HepG2 (cell line): ENCODE measurements around the gene RPS10. TPM values are rescaled to one million over a fixed set of nuclear protein-coding genes. Genes with fewer than 3 reads are reported as not detected.
A peak's percentile ranks its signal among the peaks of the same experiment; 100 is the strongest.

Source experiments
- BCL3 ChIP-seq: sonication (generic); formaldehyde crosslinking; IDR thresholded peaks from 2 replicates; pipeline ENCODE4 v1.5.1; 2020; ENCODE audit warnings: mild to moderate bottlenecking, missing genetic modification reagents, moderate library complexity
- DR1 ChIP-seq: sonication (generic); formaldehyde crosslinking; IDR thresholded peaks from 2 replicates; pipeline ENCODE4 v1.8.0; 2021; ENCODE audit warnings: mild to moderate bottlenecking, missing genetic modification reagents, inconsistent platforms
- ELF3 ChIP-seq: IDR thresholded peaks from 2 replicates; pipeline ENCODE4 v1.6.1; 2016; ENCODE audit warnings: missing genetic modification reagents, missing compliant biosample characterization
- KDM6A ChIP-seq: IDR thresholded peaks from 2 replicates; pipeline ENCODE4 v1.6.1; 2016; ENCODE audit warnings: low read depth
- NFAT5 ChIP-seq: sonication (generic); formaldehyde crosslinking; IDR thresholded peaks from 2 replicates; pipeline ENCODE4 v1.4.0; 2020; ENCODE audit warnings: missing genetic modification reagents
- NKX3-1 ChIP-seq: sonication (generic); formaldehyde crosslinking; IDR thresholded peaks from 2 replicates; pipeline ENCODE4 v1.5.0; 2020; ENCODE audit warnings: missing genetic modification reagents
- ZFP62 ChIP-seq: sonication (generic); formaldehyde crosslinking; IDR thresholded peaks from 2 replicates; pipeline ENCODE4 v1.4.0; 2020; ENCODE audit warnings: missing genetic modification reagents
- ZNF468 ChIP-seq: sonication (generic); formaldehyde crosslinking; IDR thresholded peaks from 2 replicates; pipeline ENCODE4 v1.8.0; 2022; ENCODE audit warnings: mild to moderate bottlenecking, moderate library complexity, missing genetic modification reagents
- ZNF83 ChIP-seq: sonication (generic); formaldehyde crosslinking; IDR thresholded peaks from 2 replicates; pipeline ENCODE4 v1.4.0; 2020; ENCODE audit warnings: missing genetic modification reagents, mild to moderate bottlenecking, borderline replicate concordance
- ZXDC ChIP-seq: sonication (generic); formaldehyde crosslinking; IDR thresholded peaks from 2 replicates; pipeline ENCODE4 v1.5.0; 2020; ENCODE audit warnings: mild to moderate bottlenecking, missing genetic modification reagents
- polyA plus RNA-seq, 8 experiments: library from polyadenylated mRNA; depleted of rRNA in 3 of 8; stranded (reverse) in 7 of 8; unstranded in 1 of 8; fragments of >200 nt; fragmentation: Illumina TruSeq in 4 of 8; extraction: Trizol in 4 of 8; gene quantifications; 2 replicates each; pipeline versions ENCODE4 v1.2.1 to v1.2.3, GENCODE V29; 2011 to 2016; ENCODE audit warnings: low read depth in 4 of 8, missing spikeins in 1 of 8, mixed read lengths in 1 of 8; ENCODE audit not compliant: insufficient read depth in 1 of 8
- total RNA-seq, 5 experiments: library from RNA; depleted of rRNA; stranded (reverse); fragments of >200 nt; fragmentation: Illumina TruSeq; extraction: Trizol; gene quantifications; 2 replicates each; pipeline ENCODE4 v1.2.3, GENCODE V29; 2016; ENCODE audit warnings: low read depth in 1 of 5
- TF ChIP-seq, protein P1 (sequence below): sonication (generic); formaldehyde crosslinking; IDR thresholded peaks from 2 replicates; pipeline ENCODE4 v1.5.1; 2020; ENCODE audit warnings: mild to moderate bottlenecking, missing genetic modification reagents
- TF ChIP-seq, protein P2 (sequence below): sonication (generic); formaldehyde crosslinking; IDR thresholded peaks from 2 replicates; pipeline ENCODE4 v1.9.0; 2021; ENCODE audit warnings: missing genetic modification reagents, borderline replicate concordance
- TF ChIP-seq, protein P3 (sequence below): sonication (generic); formaldehyde crosslinking; conservative IDR thresholded peaks from 2 replicates; pipeline ENCODE4 v1.4.0; 2020; ENCODE audit warnings: missing genetic modification reagents

The RPS10 gene
- total and polyA plus RNA-seq, 2 of the 13 experiments (the other 11 are each of a cell fraction or from before 2014, with no cell fraction given) = 2,909 to 4,648 TPM

DNA sequence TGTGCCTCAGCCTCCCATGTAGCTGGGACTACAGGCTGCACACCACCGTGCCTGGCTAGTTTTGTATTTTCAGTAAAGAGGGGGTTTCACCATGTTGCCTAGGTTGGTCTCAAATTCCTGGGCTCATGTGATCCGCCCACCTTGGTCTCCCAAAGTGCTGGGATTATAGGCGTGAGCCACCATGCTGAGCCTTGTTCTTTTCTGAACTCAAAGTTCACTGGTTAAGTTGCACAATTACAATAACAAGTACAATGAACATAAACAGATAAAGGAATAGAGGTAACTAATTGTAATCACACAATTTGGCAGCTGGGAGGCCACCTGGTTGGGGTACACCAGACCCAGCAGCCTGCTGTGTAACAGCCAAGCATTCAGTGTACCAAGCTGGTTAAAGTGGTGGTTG is 40.1 kb downstream of the RPS10 start (continued):
- TF ChIP-seq, protein P1, sequence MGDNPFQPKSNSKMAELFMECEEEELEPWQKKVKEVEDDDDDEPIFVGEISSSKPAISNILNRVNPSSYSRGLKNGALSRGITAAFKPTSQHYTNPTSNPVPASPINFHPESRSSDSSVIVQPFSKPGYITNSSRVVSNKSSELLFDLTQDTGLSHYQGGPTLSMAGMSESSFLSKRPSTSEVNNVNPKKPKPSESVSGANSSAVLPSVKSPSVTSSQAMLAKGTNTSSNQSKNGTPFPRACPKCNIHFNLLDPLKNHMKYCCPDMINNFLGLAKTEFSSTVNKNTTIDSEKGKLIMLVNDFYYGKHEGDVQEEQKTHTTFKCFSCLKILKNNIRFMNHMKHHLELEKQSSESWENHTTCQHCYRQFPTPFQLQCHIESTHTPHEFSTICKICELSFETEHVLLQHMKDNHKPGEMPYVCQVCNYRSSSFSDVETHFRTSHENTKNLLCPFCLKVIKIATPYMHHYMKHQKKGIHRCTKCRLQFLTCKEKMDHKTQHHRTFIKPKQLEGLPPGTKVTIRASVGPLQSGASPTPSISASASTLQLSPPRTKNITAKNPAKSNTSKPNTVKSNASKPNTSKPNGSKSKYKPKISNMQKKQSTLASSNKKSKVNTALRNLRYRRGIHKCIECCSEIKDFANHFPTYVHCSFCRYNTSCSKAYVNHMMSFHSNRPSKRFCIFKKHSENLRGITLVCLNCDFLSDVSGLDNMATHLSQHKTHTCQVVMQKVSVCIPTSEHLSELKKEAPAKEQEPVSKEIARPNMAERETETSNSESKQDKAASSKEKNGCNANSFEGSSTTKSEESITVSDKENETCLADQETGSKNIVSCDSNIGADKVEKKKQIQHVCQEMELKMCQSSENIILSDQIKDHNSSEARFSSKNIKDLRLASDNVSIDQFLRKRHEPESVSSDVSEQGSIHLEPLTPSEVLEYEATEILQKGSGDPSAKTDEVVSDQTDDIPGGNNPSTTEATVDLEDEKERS (CRISPR knock-in tag) = no peak
- TF ChIP-seq NFAT5 (CRISPR knock-in tag) (no peak), ZNF83 (CRISPR knock-in tag) (no peak), ZXDC (CRISPR knock-in tag) (peak; percentile 78), BCL3 (CRISPR knock-in tag) (no peak), DR1 (no peak), KDM6A (CRISPR knock-in tag) (no peak), NKX3-1 (CRISPR knock-in tag) (no peak), ZNF468 (CRISPR knock-in tag) (no peak), ZFP62 (no peak), ELF3 (CRISPR knock-in tag) (no peak)
- TF ChIP-seq, protein P2, sequence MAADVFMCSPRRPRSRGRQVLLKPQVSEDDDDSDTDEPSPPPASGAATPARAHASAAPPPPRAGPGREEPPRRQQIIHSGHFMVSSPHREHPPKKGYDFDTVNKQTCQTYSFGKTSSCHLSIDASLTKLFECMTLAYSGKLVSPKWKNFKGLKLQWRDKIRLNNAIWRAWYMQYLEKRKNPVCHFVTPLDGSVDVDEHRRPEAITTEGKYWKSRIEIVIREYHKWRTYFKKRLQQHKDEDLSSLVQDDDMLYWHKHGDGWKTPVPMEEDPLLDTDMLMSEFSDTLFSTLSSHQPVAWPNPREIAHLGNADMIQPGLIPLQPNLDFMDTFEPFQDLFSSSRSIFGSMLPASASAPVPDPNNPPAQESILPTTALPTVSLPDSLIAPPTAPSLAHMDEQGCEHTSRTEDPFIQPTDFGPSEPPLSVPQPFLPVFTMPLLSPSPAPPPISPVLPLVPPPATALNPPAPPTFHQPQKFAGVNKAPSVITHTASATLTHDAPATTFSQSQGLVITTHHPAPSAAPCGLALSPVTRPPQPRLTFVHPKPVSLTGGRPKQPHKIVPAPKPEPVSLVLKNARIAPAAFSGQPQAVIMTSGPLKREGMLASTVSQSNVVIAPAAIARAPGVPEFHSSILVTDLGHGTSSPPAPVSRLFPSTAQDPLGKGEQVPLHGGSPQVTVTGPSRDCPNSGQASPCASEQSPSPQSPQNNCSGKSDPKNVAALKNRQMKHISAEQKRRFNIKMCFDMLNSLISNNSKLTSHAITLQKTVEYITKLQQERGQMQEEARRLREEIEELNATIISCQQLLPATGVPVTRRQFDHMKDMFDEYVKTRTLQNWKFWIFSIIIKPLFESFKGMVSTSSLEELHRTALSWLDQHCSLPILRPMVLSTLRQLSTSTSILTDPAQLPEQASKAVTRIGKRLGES = no peak
- TF ChIP-seq, protein P3, sequence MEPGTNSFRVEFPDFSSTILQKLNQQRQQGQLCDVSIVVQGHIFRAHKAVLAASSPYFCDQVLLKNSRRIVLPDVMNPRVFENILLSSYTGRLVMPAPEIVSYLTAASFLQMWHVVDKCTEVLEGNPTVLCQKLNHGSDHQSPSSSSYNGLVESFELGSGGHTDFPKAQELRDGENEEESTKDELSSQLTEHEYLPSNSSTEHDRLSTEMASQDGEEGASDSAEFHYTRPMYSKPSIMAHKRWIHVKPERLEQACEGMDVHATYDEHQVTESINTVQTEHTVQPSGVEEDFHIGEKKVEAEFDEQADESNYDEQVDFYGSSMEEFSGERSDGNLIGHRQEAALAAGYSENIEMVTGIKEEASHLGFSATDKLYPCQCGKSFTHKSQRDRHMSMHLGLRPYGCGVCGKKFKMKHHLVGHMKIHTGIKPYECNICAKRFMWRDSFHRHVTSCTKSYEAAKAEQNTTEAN (CRISPR knock-in tag) = no peak
